ENCODE results near the gene PI4KA.
A peak's percentile ranks its signal among the peaks of the same experiment; 100 is the strongest.
"Not testable (repeated sequence)": the region's sequence is repeated elsewhere in the genome, so short reads cannot be mapped to it uniquely, and the experiment has no call there.

The PI4KA gene

GRCh38 chr22:20858615-20859416 lies at the start of gene PI4KA, which contains the start of gene SNAP29:
TSS of gene PI4KA (minus strand) at chr22:20858811. CDS start at chr22:20858725, 86 bp downstream.
TSS of gene SNAP29 (plus strand) at chr22:20859007. CDS start at chr22:20859111, 104 bp downstream.
- peak; percentile 92 to 97 for DNase-seq (ENCODE audit: low read depth in 1 of 2, low spot score in 1 of 2)

- DNase-seq (ENCODE audit: low read depth in 1 of 2, low spot score in 1 of 2): no peak
Measured at GRCh38 chr22:20906387-20906767, 47.8 kb upstream of the PI4KA start.

- DNase-seq (ENCODE audit: low read depth in 1 of 2, low spot score in 1 of 2): no peak
Measured at GRCh38 chr22:20905415-20906386, 47.1 kb upstream of the PI4KA start.

GRCh38 chr22:20904980-20905355 lies 46.4 kb upstream of the PI4KA start:
- DNase-seq (ENCODE audit: low read depth in 1 of 2, low spot score in 1 of 2): no peak

- DNase-seq (ENCODE audit: low read depth in 1 of 2, low spot score in 1 of 2): no peak
Measured at GRCh38 chr22:20904008-20904979, 45.7 kb upstream of the PI4KA start.

- DNase-seq (ENCODE audit: low read depth in 1 of 2, low spot score in 1 of 2): no peak
Measured at GRCh38 chr22:20903093-20903492, 44.5 kb upstream of the PI4KA start.

- not testable (repeated sequence) for DNase-seq (ENCODE audit: low read depth in 1 of 2, low spot score in 1 of 2)
Measured at GRCh38 chr22:20901093-20902033, 42.8 kb upstream of the PI4KA start.

- no peak for DNase-seq (ENCODE audit: low read depth in 1 of 2, low spot score in 1 of 2)
Measured at GRCh38 chr22:20899827-20900423, 41.3 kb upstream of the PI4KA start.

GRCh38 chr22:20897737-20898136 lies 39.1 kb upstream of the PI4KA start:
- DNase-seq (ENCODE audit: low read depth in 1 of 2, low spot score in 1 of 2): not testable (repeated sequence)

GRCh38 chr22:20890975-20891374 lies 32.4 kb upstream of the PI4KA start:
- DNase-seq (ENCODE audit: low read depth in 1 of 2, low spot score in 1 of 2): no peak

- no peak for DNase-seq (ENCODE audit: low read depth in 1 of 2, low spot score in 1 of 2)
Measured at GRCh38 chr22:20889904-20890540, 31.4 kb upstream of the PI4KA start.

GRCh38 chr22:20889025-20889704 lies 30.6 kb upstream of the PI4KA start:
- no peak for DNase-seq (ENCODE audit: low read depth in 1 of 2, low spot score in 1 of 2)

GRCh38 chr22:20887375-20887774 lies 28.8 kb upstream of the PI4KA start:
- DNase-seq (ENCODE audit: low read depth in 1 of 2, low spot score in 1 of 2): no peak

- no peak for DNase-seq (ENCODE audit: low read depth in 1 of 2, low spot score in 1 of 2)
Measured at GRCh38 chr22:20885557-20886323, 27.1 kb upstream of the PI4KA start.

GRCh38 chr22:20885017-20885556 lies 26.5 kb upstream of the PI4KA start:
- DNase-seq (ENCODE audit: low read depth in 1 of 2, low spot score in 1 of 2): no peak

- DNase-seq (ENCODE audit: low read depth in 1 of 2, low spot score in 1 of 2): no peak
Measured at GRCh38 chr22:20884454-20884853, 25.8 kb upstream of the PI4KA start.

GRCh38 chr22:20882855-20883254 lies 24.2 kb upstream of the PI4KA start:
- no peak for DNase-seq (ENCODE audit: low read depth in 1 of 2, low spot score in 1 of 2)

All from activated CD4-positive, alpha-beta T cell treated with anti-CD3 and anti-CD28 coated beads, Interleukin-2, amount 50 U/mL, for 24 hours (primary cell).